Brain microvascular endothelial cell (primary cell): Measurements from ENCODE around the gene CABCOCO1.
"Not testable (repeated sequence)": the region's sequence is repeated elsewhere in the genome, so short reads cannot be mapped to it uniquely, and the experiment has no call there.

Experiments
- DNase-seq: peaks from one replicate; pipeline ENCODE4 v3.0.0-alpha.2; 2020
- H3K27ac ChIP-seq: fragments of 250-450 bp; sonication (Bioruptor Pico); 2 replicates; pipeline ENCODE4 v1.5.1; 2020; ENCODE audit warnings: mild to moderate bottlenecking, moderate library complexity
- H3K27me3 ChIP-seq: fragments of 250-450 bp; sonication (Bioruptor Pico); replicated peaks from 2 replicates; pipeline ENCODE4 v1.5.1; 2020; ENCODE audit warnings: mild to moderate bottlenecking
- H3K36me3 ChIP-seq: fragments of 250-450 bp; sonication (Bioruptor Pico); replicated peaks from 2 replicates; pipeline ENCODE4 v1.5.1; 2020; ENCODE audit warnings: mild to moderate bottlenecking
- H3K4me3 ChIP-seq: 2 replicates; pipeline ENCODE4 v1.5.1; 2011; ENCODE audit warnings: low read depth, mild to moderate bottlenecking, control low read depth, low read length, moderate library complexity
- in situ Hi-C: cut with HindIII; loops from 2 replicates; pipeline ENCODE4 v1.10.0; 2017; ENCODE audit warnings: low sequenced_read_pairs, low pct_ligation_motif_present
- TF ChIP-seq, protein P1 (sequence below): IDR thresholded peaks from 2 replicates; pipeline ENCODE4 v1.5.1; 2011; ENCODE audit warnings: low read depth, mild to moderate bottlenecking, moderate library complexity, low read length, control low read depth, inconsistent platforms; ENCODE audit errors: missing control alignments

CABCOCO1 gene

DNA sequence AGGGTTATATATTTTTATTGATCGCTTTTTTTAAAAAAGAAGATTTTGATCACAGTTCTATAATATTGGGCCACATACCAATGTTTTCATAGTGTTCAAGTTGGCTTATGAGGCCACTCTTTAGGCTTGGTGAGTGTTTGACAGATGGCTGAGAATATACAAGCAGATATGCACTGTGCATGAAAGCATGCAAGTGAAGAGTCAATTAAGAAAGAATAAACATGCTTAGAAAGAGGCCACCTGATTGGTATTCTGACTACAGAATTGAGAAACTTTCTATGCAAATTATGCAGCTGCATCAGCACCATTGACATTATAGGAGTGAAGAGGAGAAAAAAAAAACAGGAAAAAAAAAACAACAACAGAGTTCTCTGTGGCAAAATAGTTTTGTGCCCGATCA lies 39.9 kb downstream of the CABCOCO1 start:
- no peaks in the 10 kb centered on the region for H3K27me3 ChIP-seq
- no peak for DNase-seq
- H3K4me3 ChIP-seq = no peak overlapping the region
- TF ChIP-seq, protein P1, sequence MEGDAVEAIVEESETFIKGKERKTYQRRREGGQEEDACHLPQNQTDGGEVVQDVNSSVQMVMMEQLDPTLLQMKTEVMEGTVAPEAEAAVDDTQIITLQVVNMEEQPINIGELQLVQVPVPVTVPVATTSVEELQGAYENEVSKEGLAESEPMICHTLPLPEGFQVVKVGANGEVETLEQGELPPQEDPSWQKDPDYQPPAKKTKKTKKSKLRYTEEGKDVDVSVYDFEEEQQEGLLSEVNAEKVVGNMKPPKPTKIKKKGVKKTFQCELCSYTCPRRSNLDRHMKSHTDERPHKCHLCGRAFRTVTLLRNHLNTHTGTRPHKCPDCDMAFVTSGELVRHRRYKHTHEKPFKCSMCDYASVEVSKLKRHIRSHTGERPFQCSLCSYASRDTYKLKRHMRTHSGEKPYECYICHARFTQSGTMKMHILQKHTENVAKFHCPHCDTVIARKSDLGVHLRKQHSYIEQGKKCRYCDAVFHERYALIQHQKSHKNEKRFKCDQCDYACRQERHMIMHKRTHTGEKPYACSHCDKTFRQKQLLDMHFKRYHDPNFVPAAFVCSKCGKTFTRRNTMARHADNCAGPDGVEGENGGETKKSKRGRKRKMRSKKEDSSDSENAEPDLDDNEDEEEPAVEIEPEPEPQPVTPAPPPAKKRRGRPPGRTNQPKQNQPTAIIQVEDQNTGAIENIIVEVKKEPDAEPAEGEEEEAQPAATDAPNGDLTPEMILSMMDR = no peak
- no peaks in the 10 kb centered on the region for H3K36me3 ChIP-seq
- H3K27ac ChIP-seq = no peak overlapping the region
- in situ Hi-C loops = no loop called here

DNA sequence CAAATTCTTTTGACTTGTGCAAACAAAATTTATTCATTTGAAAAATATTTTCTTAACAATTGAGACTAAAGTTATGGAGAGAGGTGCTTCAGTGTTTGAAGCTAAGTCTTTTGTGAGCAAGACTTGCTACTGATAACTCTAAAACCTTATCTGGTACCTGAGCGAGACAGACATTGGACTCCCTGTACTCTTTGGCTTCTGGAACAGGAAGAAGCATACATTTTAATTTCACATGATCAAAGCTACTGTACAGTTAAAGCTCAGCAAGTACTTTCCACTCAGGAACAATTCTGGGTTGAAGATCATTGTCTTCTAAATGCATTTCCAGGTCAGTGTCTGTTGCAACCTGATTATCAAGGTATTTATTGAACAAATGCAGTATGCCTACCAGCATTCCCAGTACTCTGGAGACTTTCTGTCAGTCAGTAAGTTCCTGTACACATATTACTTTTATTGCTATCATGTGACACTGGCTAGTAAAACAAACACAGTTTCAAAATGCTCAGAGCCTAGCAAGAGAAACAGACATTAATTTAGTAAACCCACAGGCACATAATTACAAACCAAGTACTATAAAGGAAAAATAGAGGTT lies 42.4 kb downstream of the CABCOCO1 start:
- no peaks in the 10 kb centered on the region for H3K27me3 ChIP-seq
- in situ Hi-C loops = no loop called here
- TF ChIP-seq, protein P1 = no peak

DNA sequence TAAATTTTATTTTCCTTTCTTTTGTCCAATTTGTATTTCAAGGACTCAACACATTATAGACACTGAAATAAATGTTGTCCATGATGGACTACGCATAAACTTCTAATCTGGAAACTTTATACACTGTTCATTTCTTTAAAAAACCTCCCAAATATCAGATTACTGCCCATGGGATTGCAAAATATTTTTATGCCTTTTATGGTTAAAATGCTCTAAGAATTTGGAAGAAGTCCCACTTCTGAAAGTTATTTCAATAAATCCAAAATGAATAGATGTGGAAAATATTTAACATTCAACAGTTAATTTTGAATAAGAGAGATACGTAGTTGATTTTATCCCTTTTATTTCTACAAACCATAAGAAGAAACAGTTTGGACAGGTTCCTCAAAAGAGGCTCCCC lies 46.1 kb downstream of the CABCOCO1 start:
- Histone ChIP-seq H3K4me3 (no peak overlapping the region), H3K27me3 (no peaks in the 10 kb centered on the region), H3K36me3 (no peaks in the 10 kb centered on the region), H3K27ac (no peak overlapping the region)
- no peak for DNase-seq
- in situ Hi-C loops = no loop called here
- TF ChIP-seq, protein P1 = no peak

More for the DNA sequence above, 42.4 kb downstream of the CABCOCO1 start:
- Histone ChIP-seq H3K36me3 (no peaks in the 10 kb centered on the region), H3K27ac (no peak overlapping the region), H3K4me3 (no peak overlapping the region)
- DNase-seq = no peak

DNA sequence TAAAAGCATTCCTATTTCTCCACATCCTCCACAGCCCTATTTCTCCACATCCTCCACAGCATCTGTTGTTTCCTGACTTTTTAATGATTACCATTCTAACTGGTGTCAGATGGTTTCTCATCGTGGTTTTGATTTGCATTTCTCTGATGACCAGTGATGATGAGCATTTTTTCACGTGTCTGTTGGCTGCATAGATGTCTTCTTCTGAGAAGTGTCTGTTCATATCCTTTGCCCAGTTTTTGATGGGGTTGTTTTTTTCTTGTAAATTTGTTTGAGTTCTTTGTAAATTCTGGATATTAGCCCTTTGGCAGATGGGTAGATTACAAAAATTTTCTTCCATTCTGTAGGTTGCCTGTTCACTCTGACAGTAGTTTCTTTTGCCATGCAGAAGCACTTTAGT lies 49.4 kb downstream of the CABCOCO1 start:
- H3K36me3 ChIP-seq, DNase-seq, H3K4me3 ChIP-seq, in situ Hi-C loops, H3K27me3 ChIP-seq, H3K27ac ChIP-seq: not testable (repeated sequence)

DNA sequence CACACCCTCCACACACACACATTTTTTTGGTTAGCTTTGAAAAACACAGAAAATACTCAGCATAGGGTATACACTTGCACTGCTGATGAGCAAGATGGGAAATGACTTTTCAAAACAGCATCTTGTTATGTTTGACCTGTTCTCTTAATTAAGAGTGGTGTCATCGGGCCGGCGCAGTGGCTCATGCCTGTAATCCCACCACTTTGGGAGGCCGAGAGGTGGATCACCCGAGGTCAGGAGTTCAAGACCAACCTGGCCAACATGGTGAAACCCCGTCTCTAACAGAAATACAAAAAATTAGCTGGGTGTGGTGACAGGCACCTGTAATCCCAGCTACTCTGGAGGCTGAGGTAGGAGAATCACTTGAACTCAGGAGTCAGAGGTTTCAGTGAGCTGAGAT lies 56.7 kb downstream of the CABCOCO1 start:
- DNase-seq, in situ Hi-C loops, H3K4me3 ChIP-seq, H3K27me3 ChIP-seq, H3K27ac ChIP-seq, H3K36me3 ChIP-seq: not testable (repeated sequence)

DNA sequence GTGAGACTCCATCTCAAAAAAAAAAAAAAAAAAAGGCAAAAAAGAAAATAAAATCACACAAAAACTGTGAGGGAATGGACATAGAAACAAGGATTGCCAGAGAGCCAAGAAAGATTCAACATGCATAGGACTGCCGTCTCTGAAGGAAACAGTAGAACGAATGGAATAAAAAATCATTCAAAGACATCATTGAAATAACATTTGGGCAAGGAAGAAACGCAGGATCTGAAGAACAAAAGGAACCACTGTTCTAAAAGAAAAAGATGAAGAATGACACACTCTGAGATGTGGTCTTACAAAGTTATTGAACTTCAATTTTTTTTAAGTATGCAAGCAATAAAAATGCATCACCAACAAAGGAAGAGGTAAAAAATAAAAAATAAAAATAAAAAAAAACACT lies 57.2 kb downstream of the CABCOCO1 start:
- H3K27ac ChIP-seq = no peak overlapping the region
- H3K27me3 ChIP-seq = no peaks in the 10 kb centered on the region
- TF ChIP-seq, protein P1 = no peak
- H3K36me3 ChIP-seq = no peaks in the 10 kb centered on the region
- in situ Hi-C loops = no loop called here
- DNase-seq = no peak
- no peak overlapping the region for H3K4me3 ChIP-seq

DNA sequence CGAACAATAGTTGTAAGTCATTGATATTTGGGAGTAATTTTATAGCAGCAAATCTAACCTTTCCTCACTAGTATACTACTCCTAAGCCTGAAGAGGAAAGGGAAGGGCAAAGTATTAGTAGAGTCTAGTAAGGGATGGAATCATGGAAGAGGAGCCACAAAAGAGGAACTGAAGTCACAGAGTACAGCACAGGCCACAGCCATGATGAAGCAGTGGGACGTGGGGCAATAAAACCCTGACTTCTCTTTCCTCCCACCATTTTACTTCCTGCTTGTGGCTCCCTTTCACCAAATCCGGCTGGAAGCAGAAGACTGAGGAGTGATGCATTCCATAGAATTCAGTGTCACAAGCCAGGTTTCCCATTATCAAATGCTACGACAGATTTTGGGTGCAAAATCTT lies 58.7 kb downstream of the CABCOCO1 start:
- H3K4me3 ChIP-seq = no peak overlapping the region

DNA sequence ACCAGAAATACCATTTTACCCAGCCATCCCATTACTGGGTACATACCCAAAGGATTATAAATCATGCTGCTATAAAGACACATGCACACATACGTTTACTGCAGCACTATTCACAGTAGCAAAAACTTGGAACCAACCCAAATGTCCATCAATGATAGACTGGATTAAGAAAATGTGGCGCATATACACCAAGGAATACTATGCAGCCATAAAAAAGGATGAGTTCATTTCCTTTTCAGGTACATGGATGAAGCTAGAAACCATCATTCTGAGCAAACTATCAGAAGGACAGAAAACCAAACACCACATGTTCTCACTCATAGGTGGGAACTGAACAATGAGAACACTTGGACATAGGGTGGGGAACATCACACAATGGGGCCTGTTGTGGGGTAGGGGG lies 62.5 kb downstream of the CABCOCO1 start:
- DNase-seq, H3K36me3 ChIP-seq, H3K27ac ChIP-seq, in situ Hi-C loops, H3K27me3 ChIP-seq, H3K4me3 ChIP-seq: not testable (repeated sequence)

More for the DNA sequence above, 58.7 kb downstream of the CABCOCO1 start:
- TF ChIP-seq, protein P1 = no peak
- no peak for DNase-seq
- Histone ChIP-seq H3K27ac (no peak overlapping the region), H3K36me3 (no peaks in the 10 kb centered on the region), H3K27me3 (no peaks in the 10 kb centered on the region)
- in situ Hi-C loops = no loop called here
